ENCODE data around the gene ATP5F1D.

The ATP5F1D gene

GRCh38 chr19:1256646-1257474 lies 15.3 kb downstream of the ATP5F1D start:
- no peaks in the 10 kb centered on the region for H3K27me3 ChIP-seq (ENCODE audit: control insufficient read depth, insufficient read depth, low read length)
- H3K27ac ChIP-seq (ENCODE audit: low read depth, low read length): peak overlapping the region; percentile 34
- H3K36me3 ChIP-seq (ENCODE audit: control insufficient read depth, insufficient read depth, low read length): peaks cover 22% of the 10 kb centered on the region
- H3K9ac ChIP-seq (ENCODE audit: low read length): no peak overlapping the region
- no peak overlapping the region for H3K4me3 ChIP-seq (ENCODE audit: low read length)
- H3K4me1 ChIP-seq (ENCODE audit: control insufficient read depth, insufficient read depth, low read length): peaks cover 32% of the 10 kb centered on the region

DNA sequence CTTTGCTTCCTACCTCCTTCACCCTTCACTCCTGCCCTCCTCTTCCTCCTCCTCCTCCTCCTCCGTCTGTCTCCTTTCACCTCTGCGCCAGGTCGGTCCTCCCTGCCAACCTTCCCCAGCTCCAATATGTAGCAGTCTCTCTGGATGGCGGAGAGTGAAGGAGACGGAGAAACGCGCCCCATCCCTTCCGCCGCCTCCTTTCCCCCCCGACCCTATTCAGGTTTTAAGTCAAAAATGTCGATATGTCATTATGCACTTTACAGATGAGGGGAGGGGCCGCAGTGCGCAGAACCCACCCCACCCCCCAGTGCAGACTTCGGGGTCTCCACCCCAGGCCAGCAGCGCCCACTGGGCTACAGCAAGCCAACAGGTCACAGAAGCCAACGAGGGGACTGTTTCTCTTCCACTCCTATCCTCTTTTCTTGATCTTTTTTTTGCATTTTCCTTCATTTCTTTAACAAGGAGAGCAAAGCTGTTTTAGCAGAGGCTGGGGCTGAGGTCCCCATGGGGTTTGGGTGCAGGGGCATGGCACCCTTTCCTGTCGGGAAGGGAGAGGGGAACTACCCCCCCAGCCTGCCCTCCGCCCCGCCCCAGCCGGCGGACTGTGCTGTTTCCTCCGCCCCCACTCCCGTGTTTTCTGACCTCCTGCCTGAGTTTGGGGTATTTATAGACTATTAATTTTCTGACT lies 16.1 kb downstream of the ATP5F1D start:
- H3K9ac ChIP-seq (ENCODE audit: low read length): no peak overlapping the region
- H3K4me1 ChIP-seq (ENCODE audit: control insufficient read depth, insufficient read depth, low read length): peaks cover 33% of the 10 kb centered on the region
- H3K27ac ChIP-seq (ENCODE audit: low read depth, low read length): no peak overlapping the region
- H3K4me3 ChIP-seq (ENCODE audit: low read length): no peak overlapping the region
- peaks cover 22% of the 10 kb centered on the region for H3K36me3 ChIP-seq (ENCODE audit: control insufficient read depth, insufficient read depth, low read length)
- H3K27me3 ChIP-seq (ENCODE audit: control insufficient read depth, insufficient read depth, low read length): no peaks in the 10 kb centered on the region

DNA sequence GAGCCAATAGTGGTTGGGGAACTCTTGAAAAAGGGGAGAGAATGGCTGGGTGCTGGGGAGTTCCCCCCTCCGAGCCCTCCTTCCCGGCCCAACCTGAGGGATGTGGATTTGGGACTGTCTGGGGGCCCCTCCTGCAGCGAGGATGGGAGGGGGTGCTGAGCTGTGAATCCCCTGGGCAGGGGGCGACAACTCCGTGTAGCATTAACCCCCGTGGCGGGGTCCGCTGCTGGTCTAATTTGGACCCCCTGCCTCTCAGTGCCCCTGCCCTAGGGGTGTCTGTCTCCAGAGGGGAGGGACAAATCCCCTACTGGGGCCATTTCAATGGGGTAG lies 16.6 kb downstream of the ATP5F1D start:
- H3K4me1 ChIP-seq (ENCODE audit: control insufficient read depth, insufficient read depth, low read length): peaks cover 33% of the 10 kb centered on the region
- H3K27ac ChIP-seq (ENCODE audit: low read depth, low read length): no peak overlapping the region
- peaks cover 22% of the 10 kb centered on the region for H3K36me3 ChIP-seq (ENCODE audit: control insufficient read depth, insufficient read depth, low read length)
- H3K4me3 ChIP-seq (ENCODE audit: low read length): no peak overlapping the region
- H3K9ac ChIP-seq (ENCODE audit: low read length): no peak overlapping the region
- H3K27me3 ChIP-seq (ENCODE audit: control insufficient read depth, insufficient read depth, low read length): no peaks in the 10 kb centered on the region

DNA sequence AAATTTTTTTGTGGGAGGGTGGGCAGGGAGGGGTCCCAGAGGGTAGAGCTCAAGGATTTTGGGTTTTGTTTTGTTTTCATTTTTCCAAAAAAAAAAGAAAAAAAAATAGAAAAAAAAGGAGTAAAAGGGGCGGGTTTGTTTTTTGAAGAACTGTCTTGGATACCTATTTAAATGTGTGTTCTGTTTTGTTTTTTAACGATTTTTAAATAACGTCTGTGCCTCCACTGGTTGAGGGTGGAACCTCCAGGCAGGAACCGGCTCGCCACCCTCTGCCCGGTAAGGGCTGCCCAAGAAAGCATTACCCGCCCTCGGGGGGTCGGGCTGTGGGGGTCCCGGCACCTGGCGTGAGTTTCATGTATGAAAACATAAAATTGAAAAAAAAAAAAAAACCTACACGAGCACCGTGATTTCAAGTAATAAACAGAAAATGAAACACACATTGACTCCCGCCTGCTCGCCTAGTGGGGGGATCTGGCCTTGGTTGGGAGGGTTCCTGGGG lies 17.2 kb downstream of the ATP5F1D start:
- Histone ChIP-seq H3K27me3 (ENCODE audit: control insufficient read depth, insufficient read depth, low read length) (no peaks in the 10 kb centered on the region), H3K4me3 (ENCODE audit: low read length) (no peak overlapping the region), H3K4me1 (ENCODE audit: control insufficient read depth, insufficient read depth, low read length) (peaks cover 28% of the 10 kb centered on the region), H3K9ac (ENCODE audit: low read length) (no peak overlapping the region), H3K27ac (ENCODE audit: low read depth, low read length) (peak overlapping the region; percentile 76), H3K36me3 (ENCODE audit: control insufficient read depth, insufficient read depth, low read length) (peaks cover 22% of the 10 kb centered on the region)

GRCh38 chr19:1259206-1259875 lies 17.8 kb downstream of the ATP5F1D start:
- Histone ChIP-seq H3K27me3 (ENCODE audit: control insufficient read depth, insufficient read depth, low read length) (no peaks in the 10 kb centered on the region), H3K27ac (ENCODE audit: low read depth, low read length) (peak overlapping the region; percentile 76), H3K9ac (ENCODE audit: low read length) (peak overlapping the region; percentile 34), H3K36me3 (ENCODE audit: control insufficient read depth, insufficient read depth, low read length) (peaks cover 21% of the 10 kb centered on the region), H3K4me1 (ENCODE audit: control insufficient read depth, insufficient read depth, low read length) (peaks cover 23% of the 10 kb centered on the region), H3K4me3 (ENCODE audit: low read length) (peak overlapping the region; percentile 31)

GRCh38 chr19:1259876-1260748 lies 18.6 kb downstream of the ATP5F1D start:
- peaks cover 15% of the 10 kb centered on the region for H3K4me1 ChIP-seq (ENCODE audit: control insufficient read depth, insufficient read depth, low read length)
- peaks cover 14% of the 10 kb centered on the region for H3K36me3 ChIP-seq (ENCODE audit: control insufficient read depth, insufficient read depth, low read length)
- H3K4me3 ChIP-seq (ENCODE audit: low read length): peak overlapping the region; percentile 40
- no peaks in the 10 kb centered on the region for H3K27me3 ChIP-seq (ENCODE audit: control insufficient read depth, insufficient read depth, low read length)
- no peak overlapping the region for H3K9ac ChIP-seq (ENCODE audit: low read length)
- peak overlapping the region; percentile 76 for H3K27ac ChIP-seq (ENCODE audit: low read depth, low read length)

DNA sequence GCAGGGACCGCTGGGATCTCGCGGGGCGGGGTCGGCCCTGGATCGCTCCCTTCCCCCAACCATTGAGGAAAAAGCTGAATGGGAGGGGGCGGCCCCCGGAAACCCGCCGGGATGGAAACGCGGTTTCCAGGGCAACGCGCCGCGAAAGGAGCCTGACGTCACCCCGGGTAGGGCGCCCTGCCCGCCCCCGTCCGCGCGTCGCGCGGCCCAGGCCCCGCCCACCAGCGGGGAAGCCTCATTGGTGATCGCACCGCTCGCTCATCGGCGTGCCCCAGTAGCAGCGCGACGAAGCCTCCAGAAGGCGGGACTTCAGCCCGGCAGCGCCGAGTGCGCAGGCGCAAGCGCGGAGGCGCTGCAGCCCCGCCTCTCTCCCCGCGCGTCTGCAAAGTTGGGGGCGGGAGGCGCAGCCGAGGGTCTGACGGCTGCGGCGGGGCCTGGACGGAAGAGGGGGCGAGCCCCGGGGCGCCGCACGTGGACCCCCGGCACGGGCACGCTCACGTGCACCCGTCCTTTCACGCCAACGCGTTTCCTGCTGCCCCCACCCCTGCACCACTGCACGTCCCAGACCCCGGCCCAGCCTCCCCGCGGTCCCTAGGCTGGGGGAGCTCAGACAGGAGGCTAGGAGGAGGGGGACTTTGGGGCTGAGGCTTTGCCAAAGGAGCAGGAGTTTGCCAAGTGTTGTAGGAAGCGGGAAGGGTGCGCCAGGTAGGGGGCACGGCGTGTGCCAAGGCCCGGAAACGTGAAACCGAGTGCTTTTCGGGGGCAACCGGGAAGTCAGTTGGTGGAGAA lies 19.4 kb downstream of the ATP5F1D start:
- H3K27ac ChIP-seq (ENCODE audit: low read depth, low read length): peak overlapping the region; percentile 76
- H3K9ac ChIP-seq (ENCODE audit: low read length): peak overlapping the region; percentile 69
- H3K36me3 ChIP-seq (ENCODE audit: control insufficient read depth, insufficient read depth, low read length): peaks cover 6% of the 10 kb centered on the region
- no peaks in the 10 kb centered on the region for H3K27me3 ChIP-seq (ENCODE audit: control insufficient read depth, insufficient read depth, low read length)
- H3K4me3 ChIP-seq (ENCODE audit: low read length): peak overlapping the region; percentile 62
- peaks cover 16% of the 10 kb centered on the region for H3K4me1 ChIP-seq (ENCODE audit: control insufficient read depth, insufficient read depth, low read length)

GRCh38 chr19:1261538-1261797 lies 19.9 kb downstream of the ATP5F1D start:
- Histone ChIP-seq H3K27ac (ENCODE audit: low read depth, low read length) (peak overlapping the region; percentile 76), H3K36me3 (ENCODE audit: control insufficient read depth, insufficient read depth, low read length) (peaks cover 4% of the 10 kb centered on the region), H3K27me3 (ENCODE audit: control insufficient read depth, insufficient read depth, low read length) (no peaks in the 10 kb centered on the region), H3K4me1 (ENCODE audit: control insufficient read depth, insufficient read depth, low read length) (peaks cover 20% of the 10 kb centered on the region), H3K4me3 (ENCODE audit: low read length) (peak overlapping the region; percentile 62), H3K9ac (ENCODE audit: low read length) (peak overlapping the region; percentile 69)

DNA sequence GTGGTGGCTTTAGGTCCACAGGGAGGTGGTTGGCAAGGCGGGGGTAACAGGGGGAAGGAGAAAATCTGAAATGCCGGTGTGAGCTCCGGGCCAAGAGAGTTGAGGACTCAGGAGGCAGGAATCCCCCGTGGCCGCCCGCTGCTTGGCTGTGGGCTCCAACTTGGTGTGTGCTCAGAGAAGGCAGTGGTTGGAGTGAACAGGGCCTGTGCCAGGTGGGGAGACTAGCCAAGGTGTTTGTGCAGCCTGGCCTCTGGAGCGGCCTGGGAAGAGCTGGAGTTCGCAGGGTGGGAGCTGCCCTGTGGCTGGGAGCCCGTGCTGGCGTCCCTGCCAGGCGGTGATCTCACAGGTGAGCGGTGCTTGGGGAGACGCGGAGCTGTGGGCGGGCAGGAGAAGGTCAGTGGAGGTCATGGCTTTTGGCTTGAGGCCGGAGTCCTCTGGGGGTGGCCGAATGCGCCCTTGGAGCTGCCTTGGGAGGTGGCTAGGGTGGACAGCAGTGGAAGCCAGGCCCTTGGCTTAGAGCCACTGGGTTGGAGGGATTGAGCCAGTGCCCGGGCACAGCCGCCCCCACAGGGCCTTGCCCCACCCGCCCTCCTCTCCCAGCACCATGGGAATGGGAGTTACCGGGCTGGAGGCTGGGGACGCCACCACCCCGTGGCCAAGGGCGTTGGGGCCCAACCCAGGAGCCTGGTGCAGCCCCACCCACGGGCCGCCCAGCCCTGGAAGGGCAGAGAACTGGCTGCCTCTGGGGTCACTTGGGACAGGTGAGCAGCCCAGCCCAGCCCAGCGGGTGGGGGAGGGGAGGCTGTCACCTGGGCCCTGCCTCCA lies 20.5 kb downstream of the ATP5F1D start:
- no peaks in the 10 kb centered on the region for H3K36me3 ChIP-seq (ENCODE audit: control insufficient read depth, insufficient read depth, low read length)
- H3K27ac ChIP-seq (ENCODE audit: low read depth, low read length): peak overlapping the region; percentile 76
- H3K4me3 ChIP-seq (ENCODE audit: low read length): peak overlapping the region; percentile 62
- H3K9ac ChIP-seq (ENCODE audit: low read length): peak overlapping the region; percentile 69
- H3K4me1 ChIP-seq (ENCODE audit: control insufficient read depth, insufficient read depth, low read length): peaks cover 21% of the 10 kb centered on the region
- no peaks in the 10 kb centered on the region for H3K27me3 ChIP-seq (ENCODE audit: control insufficient read depth, insufficient read depth, low read length)

GRCh38 chr19:1262623-1263123 lies 21.1 kb downstream of the ATP5F1D start:
- Histone ChIP-seq H3K27me3 (ENCODE audit: control insufficient read depth, insufficient read depth, low read length) (no peaks in the 10 kb centered on the region), H3K4me1 (ENCODE audit: control insufficient read depth, insufficient read depth, low read length) (peaks cover 26% of the 10 kb centered on the region), H3K4me3 (ENCODE audit: low read length) (peak overlapping the region; percentile 62), H3K9ac (ENCODE audit: low read length) (peak overlapping the region; percentile 32), H3K36me3 (ENCODE audit: control insufficient read depth, insufficient read depth, low read length) (no peaks in the 10 kb centered on the region), H3K27ac (ENCODE audit: low read depth, low read length) (peak overlapping the region; percentile 76)

- H3K4me1 ChIP-seq (ENCODE audit: control insufficient read depth, insufficient read depth, low read length): peaks cover 30% of the 10 kb centered on the region
- H3K36me3 ChIP-seq (ENCODE audit: control insufficient read depth, insufficient read depth, low read length): no peaks in the 10 kb centered on the region
- H3K4me3 ChIP-seq (ENCODE audit: low read length): no peak overlapping the region
- no peaks in the 10 kb centered on the region for H3K27me3 ChIP-seq (ENCODE audit: control insufficient read depth, insufficient read depth, low read length)
- H3K27ac ChIP-seq (ENCODE audit: low read depth, low read length): peak overlapping the region; percentile 76
- H3K9ac ChIP-seq (ENCODE audit: low read length): no peak overlapping the region
Measured at GRCh38 chr19:1263188-1263587, 21.6 kb downstream of the ATP5F1D start.

Data from rectal smooth muscle tissue (tissue), 1 donor.